GM12873 (cell line): Measurements from ENCODE around the gene TNFAIP2.

Experiments
- CTCF ChIP-seq: IDR thresholded peaks from 2 replicates; pipeline ENCODE4 v1.5.1; 2012; ENCODE audit warnings: low read depth, mild to moderate bottlenecking, moderate library complexity, low read length, control low read depth; ENCODE audit not compliant: insufficient read depth; ENCODE audit errors: missing control alignments

Gene TNFAIP2

GRCh38 chr14:103107455-103107854, 15.8 kb upstream of the TNFAIP2 start:
- no peak for TF ChIP-seq CTCF

- no peak for TF ChIP-seq CTCF
These were observed 15.1 kb upstream of the TNFAIP2 start for GRCh38 chr14:103107941-103108748.

GRCh38 chr14:103108749-103109207, 14.5 kb upstream of the TNFAIP2 start:
- no peak for TF ChIP-seq CTCF

GRCh38 chr14:103109535-103110441, 13.5 kb upstream of the TNFAIP2 start:
- TF ChIP-seq CTCF: no peak

GRCh38 chr14:103110681-103111231, 12.5 kb upstream of the TNFAIP2 start:
- TF ChIP-seq CTCF: no peak

- TF ChIP-seq CTCF: no peak
These were observed 11.9 kb upstream of the TNFAIP2 start for GRCh38 chr14:103111232-103111868.
